Fibroblast of lung (primary cell): ENCODE data around the gene SPTB. TPM values are rescaled to one million over a fixed set of nuclear protein-coding genes. Genes with fewer than 3 reads are reported as not detected.

Source experiments
- DNase-seq, 2 donors: peaks; one replicate each; pipeline versions ENCODE4 v3.0.0 to v3.0.0-alpha.2; 2010; ENCODE audit warnings: low read depth in 2 of 2
- H2AFZ ChIP-seq: 2 replicates; pipeline ENCODE4 v1.5.1; 2012; ENCODE audit warnings: low read length, control low read depth, inconsistent platforms
- H3K27ac ChIP-seq: 2 replicates; pipeline ENCODE4 v1.5.1; 2011; ENCODE audit warnings: low read length, control low read depth; ENCODE audit not compliant: insufficient read depth
- H3K27me3 ChIP-seq: 2 replicates; pipeline ENCODE4 v1.5.1; 2011; ENCODE audit warnings: mild to moderate bottlenecking, low read length; ENCODE audit not compliant: control insufficient read depth, insufficient read depth
- H3K36me3 ChIP-seq: 2 replicates; pipeline ENCODE4 v1.5.1; 2011; ENCODE audit warnings: low read length; ENCODE audit not compliant: control insufficient read depth, insufficient read depth
- H3K4me1 ChIP-seq: 2 replicates; pipeline ENCODE4 v1.5.1; 2011; ENCODE audit warnings: low read length; ENCODE audit not compliant: control insufficient read depth, insufficient read depth; ENCODE audit errors: extremely low read depth
- H3K4me2 ChIP-seq: 2 replicates; pipeline ENCODE4 v1.5.1; 2011; ENCODE audit warnings: low read length, control low read depth; ENCODE audit not compliant: insufficient read depth; ENCODE audit errors: extremely low read depth
- H3K4me3 ChIP-seq, 4 experiments: fragments of 200-600 bp in 1 of 4; sonication (generic) in 1 of 4; replicated peaks in 1 of 4; 2 replicates each; pipeline ENCODE4 v1.5.1; 2011 to 2016; ENCODE audit warnings: low read length in 4 of 4, low read depth in 3 of 4, mild to moderate bottlenecking in 3 of 4, control low read depth in 2 of 4, inconsistent platforms in 1 of 4, mixed read lengths in 1 of 4; ENCODE audit not compliant: insufficient read depth in 1 of 4; ENCODE audit errors: control extremely low read depth in 1 of 4
- H3K79me2 ChIP-seq: 2 replicates; pipeline ENCODE4 v1.5.1; 2012; ENCODE audit warnings: mild to moderate bottlenecking, low read length, inconsistent platforms; ENCODE audit not compliant: control insufficient read depth, insufficient read depth
- H3K9ac ChIP-seq: 2 replicates; pipeline ENCODE4 v1.5.1; 2011; ENCODE audit warnings: mild to moderate bottlenecking, low read length, control low read depth; ENCODE audit not compliant: insufficient read depth
- H3K9me3 ChIP-seq: 2 replicates; pipeline ENCODE4 v1.5.1; 2012; ENCODE audit warnings: low read depth, low read length; ENCODE audit not compliant: control insufficient read depth, insufficient read depth
- H4K20me1 ChIP-seq: 2 replicates; pipeline ENCODE4 v1.5.1; 2011; ENCODE audit warnings: low read length; ENCODE audit not compliant: control insufficient read depth, insufficient read depth; ENCODE audit errors: extremely low read depth
- CTCF ChIP-seq, 2 donors: IDR thresholded peaks in 1 of 2; conservative IDR thresholded peaks in 1 of 2; 1 replicate in 1 of 2; 2 replicates in 1 of 2; pipeline ENCODE4 v1.5.1; 2011 to 2012; ENCODE audit warnings: low read length in 2 of 2, control low read depth in 1 of 2, inconsistent platforms in 1 of 2, low read depth in 1 of 2, mild to moderate bottlenecking in 1 of 2
- EZH2 ChIP-seq: IDR thresholded peaks from 2 replicates; pipeline ENCODE4 v1.5.1; 2012; ENCODE audit warnings: low read length, control low read depth, mild to moderate bottlenecking; ENCODE audit errors: missing control alignments
- polyA plus RNA-seq, 2 donors: library from polyadenylated mRNA; depleted of rRNA in 1 of 2; stranded (reverse) in 1 of 2; unstranded in 1 of 2; fragments of >200 nt; gene quantifications; 2 replicates each; pipeline ENCODE4 v1.2.1, GENCODE V29; 2011 to 2012; ENCODE audit warnings: missing spikeins in 1 of 2
- total RNA-seq: library from RNA; depleted of rRNA; stranded (reverse); fragments of >200 nt; gene quantifications from 2 replicates; pipeline ENCODE4 v1.2.1, GENCODE V29; 2014

The SPTB gene
- total and polyA plus RNA-seq, 2 donors (not counting 1 experiment from before 2014, with no cell fraction given): not detected

GRCh38 chr14:64787619-64788018 lies 92.1 kb downstream of the SPTB start:
- no peak for DNase-seq
- Histone ChIP-seq H3K27me3 (peaks cover 2% of the 10 kb centered on the region), H3K4me2 (no peak overlapping the region), H3K9ac (no peak overlapping the region), H3K36me3 (no peaks in the 10 kb centered on the region), H3K4me1 (peaks cover 6% of the 10 kb centered on the region), H3K4me3 (no peak overlapping the region), H4K20me1 (no peaks in the 10 kb centered on the region), H3K27ac (no peak overlapping the region), H3K9me3 (no peaks in the 10 kb centered on the region), H2AFZ (no peak overlapping the region), H3K79me2 (no peaks in the 10 kb centered on the region)
- TF ChIP-seq CTCF (conservative IDR thresholded peaks at IDR 0.05 in 1 of 2, IDR thresholded peaks at IDR 0.05 in 1 of 2; ENCODE audit: low read depth in 1 of 2, low read length in 2 of 2) (no peak), EZH2 (no peak)

DNA sequence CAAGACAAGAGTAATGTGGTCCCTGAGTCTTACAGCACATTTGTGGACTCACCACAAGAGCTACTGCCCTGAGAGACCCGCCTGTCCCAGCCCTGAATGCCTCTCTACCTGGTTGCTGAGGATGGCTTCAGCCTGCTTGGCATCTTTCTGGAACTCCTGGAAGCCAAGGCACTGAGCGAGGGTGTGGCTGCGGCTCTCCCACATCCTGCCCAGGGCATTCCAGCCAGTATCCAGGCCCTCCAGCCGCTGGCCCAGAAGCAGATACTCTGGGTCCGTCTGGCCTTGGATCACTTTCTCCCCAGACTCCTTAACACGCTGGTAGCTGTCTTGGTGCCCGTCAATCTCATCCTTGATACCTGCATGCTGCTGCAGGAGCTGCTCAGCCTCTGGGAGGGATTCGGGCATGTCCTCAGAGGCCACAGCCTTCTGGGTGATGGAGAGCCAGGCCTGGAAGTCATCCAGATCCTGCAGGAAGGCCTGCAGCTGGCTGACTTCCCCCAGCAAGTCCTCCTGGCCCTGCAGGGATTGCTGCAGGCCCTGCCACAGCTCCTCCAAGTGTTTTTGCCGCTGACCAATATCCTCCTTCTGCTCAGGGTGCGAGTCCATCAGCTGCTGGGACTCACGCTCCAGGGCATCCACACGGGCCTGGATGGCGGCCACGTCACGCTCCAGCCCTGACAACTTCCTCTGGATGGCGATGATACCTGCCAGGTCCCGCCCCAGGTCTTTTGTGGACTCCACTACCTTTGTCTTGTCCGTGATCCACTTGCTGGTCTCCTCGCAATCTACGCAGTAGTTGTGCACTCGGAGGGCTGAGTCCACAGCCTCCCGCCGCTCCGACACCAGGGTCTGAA lies 93.2 kb downstream of the SPTB start:
- no peak overlapping the region for H3K4me3 ChIP-seq
- H3K27ac ChIP-seq: no peak overlapping the region
- H3K9ac ChIP-seq: no peak overlapping the region
- no peaks in the 10 kb centered on the region for H3K27me3 ChIP-seq
- no peak overlapping the region for H2AFZ ChIP-seq
- TF ChIP-seq CTCF (conservative IDR thresholded peaks at IDR 0.05 in 1 of 2, IDR thresholded peaks at IDR 0.05 in 1 of 2; ENCODE audit: low read depth in 1 of 2, low read length in 2 of 2) (no peak), EZH2 (no peak)
- no peaks in the 10 kb centered on the region for H3K9me3 ChIP-seq
- H3K4me1 ChIP-seq: peaks cover 6% of the 10 kb centered on the region
- H3K79me2 ChIP-seq: no peaks in the 10 kb centered on the region
- H4K20me1 ChIP-seq: no peaks in the 10 kb centered on the region
- no peak overlapping the region for H3K4me2 ChIP-seq
- peak; percentile 65 to 66 for DNase-seq
- no peaks in the 10 kb centered on the region for H3K36me3 ChIP-seq

DNA sequence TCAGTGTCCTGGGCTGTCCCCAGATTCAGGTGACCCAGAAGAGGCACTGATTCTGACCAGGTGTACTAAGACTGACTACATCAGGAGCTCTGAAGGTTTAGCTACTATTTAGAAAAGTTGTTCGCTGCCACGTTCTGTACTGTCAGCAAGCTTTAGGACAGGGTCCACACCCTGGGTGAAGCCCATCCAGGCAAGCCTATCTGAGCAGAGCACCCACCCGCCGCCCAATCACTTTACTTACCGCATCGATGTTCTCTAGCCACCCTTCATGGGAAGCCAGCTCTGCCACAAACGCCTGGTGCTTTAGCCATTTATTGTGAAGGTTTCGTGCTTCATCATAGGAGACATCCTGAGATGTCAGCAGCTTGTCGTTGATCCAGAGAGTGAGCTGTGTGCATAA lies 95.7 kb downstream of the SPTB start:
- Histone ChIP-seq H2AFZ (no peak overlapping the region), H3K36me3 (no peaks in the 10 kb centered on the region), H4K20me1 (no peaks in the 10 kb centered on the region), H3K79me2 (no peaks in the 10 kb centered on the region), H3K4me1 (peaks cover 6% of the 10 kb centered on the region), H3K27ac (no peak overlapping the region), H3K27me3 (peaks cover 3% of the 10 kb centered on the region), H3K4me3 (no peak overlapping the region), H3K4me2 (no peak overlapping the region), H3K9ac (no peak overlapping the region), H3K9me3 (no peaks in the 10 kb centered on the region)
- TF ChIP-seq CTCF (conservative IDR thresholded peaks at IDR 0.05 in 1 of 2, IDR thresholded peaks at IDR 0.05 in 1 of 2; ENCODE audit: low read depth in 1 of 2, low read length in 2 of 2) (no peak), EZH2 (no peak)
- no peak for DNase-seq
